ENCODE results near the gene SEC14L5.

- TF ChIP-seq CTCF (IDR thresholded peaks at IDR 0.05) (no peak), EZH2 (IDR thresholded peaks at IDR 0.05) (no peak), EZH2phosphoT487 (IDR thresholded peaks at IDR 0.05) (no peak)
Observed at GRCh38 chr16:5062051-5062450, 103.9 kb downstream of the SEC14L5 start.

Measured in neural progenitor cell (in vitro differentiated cells).